Smooth muscle cell (in vitro differentiated cells): ENCODE results near the gene LARP4B. TPM values are rescaled to one million over a fixed set of nuclear protein-coding genes. Genes with fewer than 3 reads are reported as not detected.

Experiments used
- DNase-seq: peaks from one replicate; lab custom pipeline; 2025; ENCODE audit not compliant: unreplicated experiment; lab: John Stamatoyannopoulos, UW
- H2AFZ ChIP-seq: fragments of 200-600 bp; sonication (generic); 2 replicates; pipeline ENCODE4 v1.6.0; 2016; ENCODE audit warnings: antibody characterized with exemption, low read depth, mild to moderate bottlenecking
- H3F3A ChIP-seq: fragments of 200-600 bp; sonication (generic); 2 replicates; pipeline ENCODE4 v1.6.0; 2017; ENCODE audit warnings: antibody characterized with exemption, low read depth
- H3K27ac ChIP-seq: fragments of 200-600 bp; sonication (generic); 2 replicates; pipeline ENCODE4 v1.5.1; 2016; ENCODE audit warnings: low read depth, mild to moderate bottlenecking
- H3K27me3 ChIP-seq: fragments of 200-600 bp; sonication (generic); 2 replicates; pipeline ENCODE4 v1.6.1; 2016; ENCODE audit warnings: low read depth, mild to moderate bottlenecking
- H3K36me3 ChIP-seq: fragments of 200-600 bp; sonication (generic); 2 replicates; pipeline ENCODE4 v1.5.1; 2016; ENCODE audit warnings: low read depth
- H3K4me1 ChIP-seq: fragments of 200-600 bp; sonication (generic); 2 replicates; pipeline ENCODE4 v1.5.1; 2016; ENCODE audit warnings: low read depth
- H3K4me2 ChIP-seq: fragments of 200-600 bp; sonication (generic); 2 replicates; pipeline ENCODE4 v1.6.0; 2016; ENCODE audit warnings: mild to moderate bottlenecking
- H3K4me3 ChIP-seq: fragments of 200-600 bp; sonication (generic); 2 replicates; pipeline ENCODE4 v1.5.1; 2016; ENCODE audit warnings: mild to moderate bottlenecking
- H3K79me2 ChIP-seq: fragments of 200-600 bp; sonication (generic); 2 replicates; pipeline ENCODE4 v1.6.0; 2016; ENCODE audit warnings: low read depth, mild to moderate bottlenecking
- H3K9ac ChIP-seq: fragments of 200-600 bp; sonication (generic); 2 replicates; pipeline ENCODE4 v1.6.0; 2016; ENCODE audit warnings: low read depth
- H3K9me3 ChIP-seq: fragments of 200-600 bp; sonication (generic); replicated peaks from 2 replicates; pipeline ENCODE4 v1.5.1; 2016; ENCODE audit warnings: low read depth
- H4K20me1 ChIP-seq: fragments of 200-600 bp; sonication (generic); 2 replicates; pipeline ENCODE4 v1.6.0; 2016; ENCODE audit warnings: low read depth
- WGBS: methylation state at CpG from one replicate; pipeline ENCODE4 v1.1.7; 2016; ENCODE audit warnings: low lambda C conversion rate; 5-methylcytosine and 5-hydroxymethylcytosine counted together
- polyA plus RNA-seq: library from polyadenylated mRNA; unstranded; fragments of >200 nt; fragmentation: Nextera tagmentation; extraction: Ambion mirVana; gene quantifications from 2 replicates; pipeline ENCODE4 v1.2.1, GENCODE V29; 2016
- total RNA-seq: library from RNA; depleted of rRNA; stranded (reverse); fragments of >200 nt; gene quantifications from 2 replicates; pipeline ENCODE4 v1.2.3, GENCODE V29; 2014
- TF ChIP-seq, protein P1 (sequence below): fragments of 200-600 bp; sonication (generic); IDR thresholded peaks from 2 replicates; pipeline ENCODE4 v1.5.1; 2017; ENCODE audit warnings: borderline replicate concordance, mild to moderate bottlenecking, antibody characterized with exemption; ENCODE audit not compliant: insufficient read depth, poor library complexity, severe bottlenecking

The LARP4B gene
- total and polyA plus RNA-seq, 2 experiments from 2014 or later: 16.7 to 24.9 TPM

GRCh38 chr10:809671-810350 lies 121.7 kb downstream of the LARP4B start:
- Histone ChIP-seq H3K9ac (no peak overlapping the region), H3K36me3 (no peaks in the 10 kb centered on the region), H4K20me1 (no peaks in the 10 kb centered on the region), H2AFZ (no peak overlapping the region), H3F3A (no peaks in the 10 kb centered on the region), H3K4me2 (no peak overlapping the region), H3K79me2 (no peaks in the 10 kb centered on the region), H3K27ac (no peak overlapping the region), H3K27me3 (no peaks in the 10 kb centered on the region), H3K4me3 (no peak overlapping the region), H3K9me3 (no peaks in the 10 kb centered on the region), H3K4me1 (no peaks in the 10 kb centered on the region)
- WGBS: 87% methylated on average over 29 of the region's 29 CpGs
- TF ChIP-seq, protein P1, sequence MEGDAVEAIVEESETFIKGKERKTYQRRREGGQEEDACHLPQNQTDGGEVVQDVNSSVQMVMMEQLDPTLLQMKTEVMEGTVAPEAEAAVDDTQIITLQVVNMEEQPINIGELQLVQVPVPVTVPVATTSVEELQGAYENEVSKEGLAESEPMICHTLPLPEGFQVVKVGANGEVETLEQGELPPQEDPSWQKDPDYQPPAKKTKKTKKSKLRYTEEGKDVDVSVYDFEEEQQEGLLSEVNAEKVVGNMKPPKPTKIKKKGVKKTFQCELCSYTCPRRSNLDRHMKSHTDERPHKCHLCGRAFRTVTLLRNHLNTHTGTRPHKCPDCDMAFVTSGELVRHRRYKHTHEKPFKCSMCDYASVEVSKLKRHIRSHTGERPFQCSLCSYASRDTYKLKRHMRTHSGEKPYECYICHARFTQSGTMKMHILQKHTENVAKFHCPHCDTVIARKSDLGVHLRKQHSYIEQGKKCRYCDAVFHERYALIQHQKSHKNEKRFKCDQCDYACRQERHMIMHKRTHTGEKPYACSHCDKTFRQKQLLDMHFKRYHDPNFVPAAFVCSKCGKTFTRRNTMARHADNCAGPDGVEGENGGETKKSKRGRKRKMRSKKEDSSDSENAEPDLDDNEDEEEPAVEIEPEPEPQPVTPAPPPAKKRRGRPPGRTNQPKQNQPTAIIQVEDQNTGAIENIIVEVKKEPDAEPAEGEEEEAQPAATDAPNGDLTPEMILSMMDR: no peak
- no peak for DNase-seq

DNA sequence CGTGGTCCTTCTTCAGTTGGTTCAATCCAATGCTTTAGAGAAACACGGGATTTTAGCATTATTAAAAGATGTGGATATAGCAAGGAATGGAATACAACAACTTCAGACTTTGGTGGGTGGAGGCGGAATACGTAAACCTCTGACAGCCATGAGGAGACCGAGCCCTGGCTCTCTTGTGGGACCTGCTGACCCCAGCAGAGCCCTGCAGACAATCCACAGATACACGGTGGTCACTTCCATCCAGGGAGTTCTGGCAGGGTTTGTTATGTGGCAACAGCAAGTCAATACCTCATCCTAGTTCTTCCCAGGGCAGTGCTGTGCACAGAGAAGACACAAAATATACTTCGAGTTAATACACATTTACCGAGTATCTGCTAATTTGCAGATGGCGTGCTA lies 123.5 kb downstream of the LARP4B start:
- H3K9ac ChIP-seq: no peak overlapping the region
- no peaks in the 10 kb centered on the region for H3K9me3 ChIP-seq
- no peaks in the 10 kb centered on the region for H3K4me1 ChIP-seq
- no peak overlapping the region for H3K27ac ChIP-seq
- H3K36me3 ChIP-seq: no peaks in the 10 kb centered on the region
- DNase-seq: no peak
- no peaks in the 10 kb centered on the region for H3K79me2 ChIP-seq
- no peaks in the 10 kb centered on the region for H3K27me3 ChIP-seq
- TF ChIP-seq, protein P1: no peak
- H3K4me2 ChIP-seq: no peak overlapping the region
- no peaks in the 10 kb centered on the region for H3F3A ChIP-seq
- WGBS: 97% methylated on average over 9 of the region's 9 CpGs
- no peaks in the 10 kb centered on the region for H4K20me1 ChIP-seq
- no peak overlapping the region for H2AFZ ChIP-seq
- H3K4me3 ChIP-seq: no peak overlapping the region

- Histone ChIP-seq H3K79me2 (no peaks in the 10 kb centered on the region), H3K27me3 (no peaks in the 10 kb centered on the region), H3K4me1 (no peaks in the 10 kb centered on the region), H3K36me3 (no peaks in the 10 kb centered on the region), H3K9ac (no peak overlapping the region), H4K20me1 (no peaks in the 10 kb centered on the region), H3F3A (no peaks in the 10 kb centered on the region), H3K4me2 (no peak overlapping the region), H2AFZ (no peak overlapping the region), H3K4me3 (no peak overlapping the region), H3K27ac (no peak overlapping the region), H3K9me3 (no peaks in the 10 kb centered on the region)
- 97% methylated on average over 30 of the region's 30 CpGs for WGBS
- no peak for DNase-seq
- TF ChIP-seq, protein P1: no peak
These were observed 124.1 kb downstream of the LARP4B start for GRCh38 chr10:807163-807957.
